ENCODE data around the gene ERCC6. TPM values are rescaled to one million over a fixed set of nuclear protein-coding genes. Genes with fewer than 3 reads are reported as not detected.

Gene ERCC6
- total RNA-seq, 1 experiment from 2014 or later, result 25.7 TPM

DNA sequence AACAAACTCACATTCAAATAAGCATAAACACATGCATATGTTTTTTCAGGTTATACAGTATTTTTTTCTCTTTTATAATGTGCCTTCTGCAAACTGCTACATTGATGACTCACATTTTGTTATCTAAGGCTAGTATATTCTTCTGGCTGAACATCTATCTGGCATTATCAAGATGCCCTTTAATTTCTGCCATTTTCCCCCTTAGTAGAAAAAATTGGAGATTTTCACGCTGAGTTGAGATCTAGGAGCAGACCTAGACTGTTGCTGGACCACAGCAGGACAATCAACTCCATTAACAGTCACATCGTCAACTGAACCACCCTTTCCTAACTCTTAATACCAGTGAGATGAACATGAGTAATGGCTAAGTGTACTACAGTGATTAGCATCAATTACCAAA lies 41.6 kb downstream of the ERCC6 start:
- Mint-ChIP-seq H3K36me3 (ENCODE audit: insufficient read depth, unreplicated experiment) (no peaks in the 10 kb centered on the region), H3K4me3 (ENCODE audit: low read depth, unreplicated experiment) (no peak overlapping the region), H3K4me1 (ENCODE audit: low read depth, unreplicated experiment) (no peaks in the 10 kb centered on the region), H3K9me3 (ENCODE audit: low read depth, unreplicated experiment) (no peaks in the 10 kb centered on the region), H3K27ac (ENCODE audit: unreplicated experiment) (no peak overlapping the region), H3K27me3 (ENCODE audit: unreplicated experiment) (no peaks in the 10 kb centered on the region)
- TF ChIP-seq, protein P1, sequence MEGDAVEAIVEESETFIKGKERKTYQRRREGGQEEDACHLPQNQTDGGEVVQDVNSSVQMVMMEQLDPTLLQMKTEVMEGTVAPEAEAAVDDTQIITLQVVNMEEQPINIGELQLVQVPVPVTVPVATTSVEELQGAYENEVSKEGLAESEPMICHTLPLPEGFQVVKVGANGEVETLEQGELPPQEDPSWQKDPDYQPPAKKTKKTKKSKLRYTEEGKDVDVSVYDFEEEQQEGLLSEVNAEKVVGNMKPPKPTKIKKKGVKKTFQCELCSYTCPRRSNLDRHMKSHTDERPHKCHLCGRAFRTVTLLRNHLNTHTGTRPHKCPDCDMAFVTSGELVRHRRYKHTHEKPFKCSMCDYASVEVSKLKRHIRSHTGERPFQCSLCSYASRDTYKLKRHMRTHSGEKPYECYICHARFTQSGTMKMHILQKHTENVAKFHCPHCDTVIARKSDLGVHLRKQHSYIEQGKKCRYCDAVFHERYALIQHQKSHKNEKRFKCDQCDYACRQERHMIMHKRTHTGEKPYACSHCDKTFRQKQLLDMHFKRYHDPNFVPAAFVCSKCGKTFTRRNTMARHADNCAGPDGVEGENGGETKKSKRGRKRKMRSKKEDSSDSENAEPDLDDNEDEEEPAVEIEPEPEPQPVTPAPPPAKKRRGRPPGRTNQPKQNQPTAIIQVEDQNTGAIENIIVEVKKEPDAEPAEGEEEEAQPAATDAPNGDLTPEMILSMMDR (IDR thresholded peaks at IDR 0.05; ENCODE audit: unreplicated experiment), result no peak
- DNase-seq, result no peak
- intact Hi-C loops (cut with micrococcal nuclease; ENCODE audit: unreplicated experiment), result no loop called here
- BruUV-seq (replicated peaks), result no TSS peak
- CTCF ChIA-PET, result no interaction called here

DNA sequence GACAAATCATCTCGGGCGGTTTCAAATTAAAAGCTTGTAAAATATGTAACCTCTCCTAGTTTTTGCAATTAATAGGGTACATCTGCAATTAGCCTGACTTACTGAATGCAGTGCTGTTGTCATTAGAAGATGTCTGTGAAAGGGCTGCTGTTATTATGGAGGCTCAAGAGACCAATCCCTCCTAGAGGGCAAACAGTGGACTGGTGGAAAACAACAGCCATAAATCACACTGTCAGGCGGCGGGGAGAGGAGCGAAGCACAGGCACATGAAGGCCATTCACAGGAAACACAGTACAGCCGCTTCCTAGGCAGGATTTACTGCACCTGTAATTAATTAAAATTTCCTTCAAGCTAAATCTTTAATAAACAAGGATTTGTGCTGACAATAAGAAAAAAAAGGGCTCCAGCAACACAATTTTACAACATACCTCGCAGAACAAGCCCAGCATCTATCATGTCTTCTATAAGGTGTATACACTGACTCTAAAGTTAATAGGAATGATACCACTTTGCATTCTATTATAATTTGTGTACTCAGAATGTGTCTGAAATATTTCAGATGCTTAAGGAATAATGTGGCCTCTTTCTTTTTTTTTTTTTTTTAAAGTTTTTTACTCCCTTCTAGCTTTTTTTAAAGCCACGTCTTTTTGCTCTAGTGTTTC lies 50.7 kb downstream of the ERCC6 start:
- TF ChIP-seq, protein P1 (IDR thresholded peaks at IDR 0.05; ENCODE audit: unreplicated experiment), result no peak
- Mint-ChIP-seq H3K4me3 (ENCODE audit: low read depth, unreplicated experiment) (no peak overlapping the region), H3K36me3 (ENCODE audit: insufficient read depth, unreplicated experiment) (no peaks in the 10 kb centered on the region), H3K27ac (ENCODE audit: unreplicated experiment) (no peak overlapping the region), H3K4me1 (ENCODE audit: low read depth, unreplicated experiment) (no peaks in the 10 kb centered on the region), H3K9me3 (ENCODE audit: low read depth, unreplicated experiment) (no peaks in the 10 kb centered on the region), H3K27me3 (ENCODE audit: unreplicated experiment) (no peaks in the 10 kb centered on the region)
- DNase-seq, result no peak
- intact Hi-C loops (cut with micrococcal nuclease; ENCODE audit: unreplicated experiment), result no loop called here
- no TSS peak for BruUV-seq (replicated peaks)
- CTCF ChIA-PET, result interaction anchor here (0.7 to 1.5 kb wide), 3 partner anchors 11 to 81 kb away, joined by 3 to 4 read pairs (median 3); no protein-coding TSS in a partner anchor

DNA sequence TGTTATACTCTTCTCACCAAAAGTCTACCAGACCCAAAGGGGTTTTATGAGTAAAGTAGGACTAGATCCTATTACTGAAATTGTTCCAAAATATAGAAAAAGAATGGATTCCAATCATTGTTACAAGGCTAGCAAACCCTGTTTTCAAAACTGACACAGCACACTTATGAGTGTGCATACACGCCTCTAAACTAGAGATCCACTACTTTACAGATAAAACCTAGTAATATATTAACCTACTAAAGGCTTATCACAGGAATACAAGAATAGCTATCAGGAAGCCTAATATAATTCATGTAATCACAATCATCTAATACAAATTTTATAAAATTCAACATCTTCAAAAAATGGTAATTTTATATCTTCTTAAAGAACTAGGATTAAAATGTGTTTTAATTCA lies 52.2 kb downstream of the ERCC6 start:
- no peak for DNase-seq
- Mint-ChIP-seq H3K9me3 (ENCODE audit: low read depth, unreplicated experiment) (no peaks in the 10 kb centered on the region), H3K36me3 (ENCODE audit: insufficient read depth, unreplicated experiment) (peaks cover 8% of the 10 kb centered on the region), H3K4me1 (ENCODE audit: low read depth, unreplicated experiment) (no peaks in the 10 kb centered on the region), H3K27me3 (ENCODE audit: unreplicated experiment) (no peaks in the 10 kb centered on the region), H3K4me3 (ENCODE audit: low read depth, unreplicated experiment) (no peak overlapping the region), H3K27ac (ENCODE audit: unreplicated experiment) (no peak overlapping the region)
- CTCF ChIA-PET, result interaction anchor here (1.5 kb wide), 1 partner anchor 79 kb away, joined by 4 read pairs; no protein-coding TSS in a partner anchor
- TF ChIP-seq, protein P1 (IDR thresholded peaks at IDR 0.05; ENCODE audit: unreplicated experiment), result no peak
- BruUV-seq (replicated peaks), result no TSS peak
- intact Hi-C loops (cut with micrococcal nuclease; ENCODE audit: unreplicated experiment), result no loop called here

DNA sequence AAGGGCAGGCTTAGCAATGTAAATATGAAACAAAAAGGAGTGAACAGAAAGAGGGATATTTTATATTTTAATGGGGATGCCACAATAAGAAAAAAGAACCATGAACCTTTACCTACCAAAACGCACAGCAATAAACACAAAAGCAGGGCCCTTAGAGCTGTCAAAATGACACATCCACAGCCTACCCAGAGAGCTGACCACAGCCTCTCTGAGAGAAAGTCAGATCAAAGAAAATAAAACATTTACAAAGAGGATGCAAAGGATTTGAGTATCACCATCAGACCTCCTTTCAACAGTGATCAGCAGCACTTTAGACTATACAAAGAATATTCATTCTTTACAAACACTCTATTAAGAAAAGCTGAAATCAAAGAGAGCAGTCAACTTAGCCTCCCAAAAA lies 52.9 kb downstream of the ERCC6 start:
- CTCF ChIA-PET, result no interaction called here
- no TSS peak for BruUV-seq (replicated peaks)
- no peaks in the 10 kb centered on the region for H3K9me3 Mint-ChIP-seq (ENCODE audit: low read depth, unreplicated experiment)
- TF ChIP-seq, protein P1 (IDR thresholded peaks at IDR 0.05; ENCODE audit: unreplicated experiment), result no peak
- H3K27me3 Mint-ChIP-seq (ENCODE audit: unreplicated experiment), result no peaks in the 10 kb centered on the region
- H3K4me3 Mint-ChIP-seq (ENCODE audit: low read depth, unreplicated experiment), result no peak overlapping the region
- no peaks in the 10 kb centered on the region for H3K4me1 Mint-ChIP-seq (ENCODE audit: low read depth, unreplicated experiment)
- no peak overlapping the region for H3K27ac Mint-ChIP-seq (ENCODE audit: unreplicated experiment)
- H3K36me3 Mint-ChIP-seq (ENCODE audit: insufficient read depth, unreplicated experiment), result peaks cover 9% of the 10 kb centered on the region
- intact Hi-C loops (cut with micrococcal nuclease; ENCODE audit: unreplicated experiment), result no loop called here
- no peak for DNase-seq
